HEK293 (cell line): ENCODE results near the gene CRISP2.

Experiments used
- CTCF ChIA-PET: fragments of 350-600 bp; formaldehyde crosslinking; extraction: SDS; loops from one replicate; lab custom pipeline; 2021; ENCODE audit warnings: antibody characterized with exemption; lab: Yijun Ruan, JAX
- POLR2A ChIA-PET: fragments of 300-600 bp; formaldehyde crosslinking; extraction: SDS; loops from one replicate; lab custom pipeline; 2020; ENCODE audit warnings: antibody characterized with exemption, inconsistent platforms; lab: Yijun Ruan, JAX
- H3K27ac ChIP-seq: fragments of 200-500 bp; sonication (Bioruptor generic); 2 replicates; pipeline ENCODE4 v1.5.1; 2014; ENCODE audit warnings: low read depth, low read length, control low read depth, inconsistent platforms; ENCODE audit errors: extremely low read depth
- H3K36me3 ChIP-seq, 2 experiments: fragments of 200-500 bp in 1 of 2; sonication (Bioruptor generic) in 1 of 2; 1 replicate in 1 of 2; 2 replicates in 1 of 2; pipeline ENCODE4 v1.5.1; 2014 to 2017; ENCODE audit warnings: inconsistent platforms in 2 of 2, low read length in 2 of 2; ENCODE audit not compliant: control insufficient read depth in 2 of 2, insufficient read depth in 1 of 2
- H3K4me1 ChIP-seq: fragments of 200-500 bp; sonication (Bioruptor generic); 2 replicates; pipeline ENCODE4 v1.5.1; 2014; ENCODE audit warnings: mild to moderate bottlenecking, low read length, inconsistent platforms; ENCODE audit not compliant: control insufficient read depth, insufficient read depth
- H3K4me3 ChIP-seq: 2 replicates; pipeline ENCODE4 v1.5.1; 2011; ENCODE audit warnings: low read depth, mild to moderate bottlenecking, control low read depth, low read length, moderate library complexity
- H3K9me3 ChIP-seq: fragments of 200-500 bp; sonication (Bioruptor generic); 2 replicates; pipeline ENCODE4 v1.5.1; 2014; ENCODE audit warnings: low read depth, low read length, inconsistent platforms; ENCODE audit not compliant: control insufficient read depth, insufficient read depth
- IKZF3 ChIP-seq: fragments of 450-650 bp; IDR thresholded peaks from 2 replicates; pipeline ENCODE4 v1.5.0; 2018; ENCODE audit warnings: missing biosample characterization, mild to moderate bottlenecking, missing genetic modification characterization, moderate library complexity
- MEIS1 ChIP-seq: sonication (generic); formaldehyde crosslinking; IDR thresholded peaks from 2 replicates; pipeline ENCODE4 v1.8.1; 2022; ENCODE audit warnings: missing genetic modification reagents, mild to moderate bottlenecking, borderline replicate concordance
- MYNN ChIP-seq: fragments of 450-650 bp; formaldehyde crosslinking; IDR thresholded peaks from 2 replicates; pipeline ENCODE4 v1.5.1; 2016; ENCODE audit warnings: missing biosample characterization, missing genetic modification characterization, borderline replicate concordance
- OSR2 ChIP-seq: fragments of 450-650 bp; formaldehyde crosslinking; IDR thresholded peaks from 2 replicates; pipeline ENCODE4 v1.5.1; 2016; ENCODE audit warnings: missing biosample characterization, missing genetic modification characterization
- SCRT2 ChIP-seq: fragments of 450-650 bp; formaldehyde crosslinking; IDR thresholded peaks from 2 replicates; pipeline ENCODE4 v1.5.1; 2016; ENCODE audit warnings: missing biosample characterization, missing genetic modification characterization
- SETDB1 ChIP-seq: IDR thresholded peaks from one replicate; pipeline ENCODE4 v1.6.1; 2017; ENCODE audit warnings: mild to moderate bottlenecking, low read length, moderate library complexity, mixed read lengths; ENCODE audit not compliant: insufficient read length
- SP7 ChIP-seq: fragments of 450-650 bp; formaldehyde crosslinking; IDR thresholded peaks from 2 replicates; pipeline ENCODE4 v1.5.1; 2016; ENCODE audit warnings: missing biosample characterization, missing genetic modification characterization
- TCF7L2 ChIP-seq: IDR thresholded peaks from 2 replicates; pipeline ENCODE4 v1.6.1; 2011; ENCODE audit warnings: low read depth, mild to moderate bottlenecking, inconsistent platforms, low read length, moderate library complexity, borderline replicate concordance
- YY1 ChIP-seq: fragments of 450-650 bp; formaldehyde crosslinking; IDR thresholded peaks from 2 replicates; pipeline ENCODE4 v1.5.1; 2018; ENCODE audit warnings: missing biosample characterization, missing genetic modification characterization
- ZBTB48 ChIP-seq: fragments of 450-650 bp; formaldehyde crosslinking; IDR thresholded peaks from 2 replicates; pipeline ENCODE4 v1.5.1; 2016; ENCODE audit warnings: missing biosample characterization, missing genetic modification characterization
- ZNF121 ChIP-seq: fragments of 450-650 bp; formaldehyde crosslinking; IDR thresholded peaks from 2 replicates; pipeline ENCODE4 v1.5.1; 2016; ENCODE audit warnings: missing biosample characterization, missing genetic modification characterization
- ZNF19 ChIP-seq: fragments of 450-650 bp; formaldehyde crosslinking; IDR thresholded peaks from 2 replicates; pipeline ENCODE4; 2016; ENCODE audit warnings: missing biosample characterization, missing genetic modification characterization, low read depth
- ZNF202 ChIP-seq: fragments of 450-650 bp; formaldehyde crosslinking; IDR thresholded peaks from 2 replicates; pipeline ENCODE4 v1.5.1; 2016; ENCODE audit warnings: missing biosample characterization, missing genetic modification characterization, borderline replicate concordance
- ZNF23 ChIP-seq: fragments of 450-650 bp; formaldehyde crosslinking; IDR thresholded peaks from 2 replicates; pipeline ENCODE4 v1.5.1; 2016; ENCODE audit warnings: missing biosample characterization, missing genetic modification characterization, borderline replicate concordance
- ZNF266 ChIP-seq: fragments of 450-650 bp; formaldehyde crosslinking; IDR thresholded peaks from 2 replicates; pipeline ENCODE4 v1.5.1; 2016; ENCODE audit warnings: missing biosample characterization, missing genetic modification characterization, low read depth
- ZNF311 ChIP-seq: fragments of 450-650 bp; formaldehyde crosslinking; IDR thresholded peaks from 2 replicates; pipeline ENCODE4 v1.5.1; 2017; ENCODE audit warnings: missing biosample characterization, missing genetic modification characterization, borderline replicate concordance
- ZNF335 ChIP-seq: fragments of 450-650 bp; formaldehyde crosslinking; conservative IDR thresholded peaks from 2 replicates; pipeline ENCODE4 v1.5.1; 2016; ENCODE audit warnings: missing biosample characterization, missing genetic modification characterization
- ZNF558 ChIP-seq: fragments of 450-650 bp; formaldehyde crosslinking; IDR thresholded peaks from 2 replicates; pipeline ENCODE4 v1.5.1; 2016; ENCODE audit warnings: missing biosample characterization, missing genetic modification characterization
- ZNF600 ChIP-seq: fragments of 450-650 bp; formaldehyde crosslinking; IDR thresholded peaks from 2 replicates; pipeline ENCODE4 v1.5.1; 2016; ENCODE audit warnings: missing biosample characterization, missing genetic modification characterization
- ZNF660 ChIP-seq: fragments of 450-650 bp; IDR thresholded peaks from 2 replicates; pipeline ENCODE4 v1.5.1; 2018; ENCODE audit warnings: missing biosample characterization, mild to moderate bottlenecking, missing genetic modification characterization
- ZNF707 ChIP-seq: fragments of 450-650 bp; formaldehyde crosslinking; IDR thresholded peaks from 2 replicates; pipeline ENCODE4 v1.5.1; 2016; ENCODE audit warnings: missing biosample characterization, missing genetic modification characterization
- ZNF768 ChIP-seq: fragments of 450-650 bp; formaldehyde crosslinking; IDR thresholded peaks from 2 replicates; pipeline ENCODE4 v1.5.1; 2018; ENCODE audit warnings: missing biosample characterization, mild to moderate bottlenecking, missing genetic modification characterization
- ZNF777 ChIP-seq: fragments of 450-650 bp; formaldehyde crosslinking; IDR thresholded peaks from 2 replicates; pipeline ENCODE4 v1.5.1; 2017; ENCODE audit warnings: missing biosample characterization, missing genetic modification characterization, borderline replicate concordance
- ZNF785 ChIP-seq: fragments of 450-650 bp; formaldehyde crosslinking; IDR thresholded peaks from 2 replicates; pipeline ENCODE4 v1.5.1; 2016; ENCODE audit warnings: missing biosample characterization, missing genetic modification characterization
- ZNF830 ChIP-seq: fragments of 450-650 bp; IDR thresholded peaks from 2 replicates; pipeline ENCODE4 v1.5.0; 2018; ENCODE audit warnings: missing biosample characterization, missing genetic modification characterization, low read depth, mild to moderate bottlenecking, moderate library complexity
- ZNF837 ChIP-seq: fragments of 450-650 bp; formaldehyde crosslinking; IDR thresholded peaks from 2 replicates; pipeline ENCODE4 v1.5.1; 2016; ENCODE audit warnings: missing biosample characterization, missing genetic modification characterization
- TF ChIP-seq, protein P1 (sequence below): fragments of 450-650 bp; formaldehyde crosslinking; IDR thresholded peaks from 2 replicates; pipeline ENCODE4 v1.5.1; 2016; ENCODE audit warnings: missing biosample characterization, missing genetic modification characterization, low read depth
- TF ChIP-seq, protein P2 (sequence below): fragments of 450-650 bp; formaldehyde crosslinking; IDR thresholded peaks from 2 replicates; pipeline ENCODE4 v1.5.1; 2016; ENCODE audit warnings: missing biosample characterization, missing genetic modification characterization

CRISP2 gene

DNA sequence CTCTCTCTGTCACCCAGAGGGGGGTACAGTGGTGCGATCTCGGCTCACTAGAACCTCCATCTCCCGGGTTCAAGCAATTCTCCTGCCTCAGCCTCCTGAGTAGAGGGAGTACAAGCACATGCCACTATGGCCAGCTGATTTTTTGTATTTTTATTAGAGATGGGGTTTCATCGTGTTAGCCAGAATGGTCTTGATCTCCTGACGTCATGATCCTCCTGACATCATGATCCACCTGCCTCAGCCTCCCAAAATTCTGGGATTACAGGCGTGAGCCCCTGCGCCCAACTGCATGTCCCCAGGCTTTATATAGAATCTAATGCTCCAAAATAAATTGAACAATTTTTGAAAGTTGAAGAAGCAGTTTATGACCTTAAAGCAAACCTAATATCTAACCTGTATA, 7.0 kb upstream of the CRISP2 start (continued):
- TF ChIP-seq, protein P1, sequence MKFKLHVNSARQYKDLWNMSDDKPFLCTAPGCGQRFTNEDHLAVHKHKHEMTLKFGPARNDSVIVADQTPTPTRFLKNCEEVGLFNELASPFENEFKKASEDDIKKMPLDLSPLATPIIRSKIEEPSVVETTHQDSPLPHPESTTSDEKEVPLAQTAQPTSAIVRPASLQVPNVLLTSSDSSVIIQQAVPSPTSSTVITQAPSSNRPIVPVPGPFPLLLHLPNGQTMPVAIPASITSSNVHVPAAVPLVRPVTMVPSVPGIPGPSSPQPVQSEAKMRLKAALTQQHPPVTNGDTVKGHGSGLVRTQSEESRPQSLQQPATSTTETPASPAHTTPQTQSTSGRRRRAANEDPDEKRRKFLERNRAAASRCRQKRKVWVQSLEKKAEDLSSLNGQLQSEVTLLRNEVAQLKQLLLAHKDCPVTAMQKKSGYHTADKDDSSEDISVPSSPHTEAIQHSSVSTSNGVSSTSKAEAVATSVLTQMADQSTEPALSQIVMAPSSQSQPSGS (tag by site-specific recombination) = no peak
- no peak for TF ChIP-seq OSR2 (tag by site-specific recombination)
- no peak for TF ChIP-seq SP7 (tag by site-specific recombination)

DNA sequence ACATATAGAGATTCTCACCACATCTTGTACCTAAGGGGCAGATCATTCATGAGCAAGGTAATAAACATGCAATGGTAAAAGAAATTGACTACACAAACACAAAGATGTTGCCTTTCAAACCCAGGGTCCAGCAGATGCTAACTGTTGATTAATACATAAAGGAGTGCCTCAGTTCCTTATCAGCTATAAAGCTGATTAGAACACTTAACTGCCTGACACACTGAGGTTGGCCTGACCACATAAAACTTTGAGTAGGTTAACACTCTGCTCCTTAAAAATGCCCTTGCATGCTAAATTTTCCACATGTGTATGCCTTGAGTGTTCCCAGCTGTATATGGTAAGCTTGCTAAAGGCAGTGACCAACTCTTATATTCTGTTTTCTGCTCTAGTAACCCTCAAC, 14.9 kb downstream of the CRISP2 start:
- Histone ChIP-seq H3K9me3 (no peaks in the 10 kb centered on the region), H3K27ac (no peak overlapping the region), H3K36me3 (no peaks in the 10 kb centered on the region), H3K4me3 (no peak overlapping the region)
- CTCF ChIA-PET = no interaction called here
- POLR2A ChIA-PET = no interaction called here
- no peak for TF ChIP-seq ZNF707
- TF ChIP-seq ZNF660 = no peak
- no peak for TF ChIP-seq ZNF202 (tag by site-specific recombination)
- TF ChIP-seq, protein P2, sequence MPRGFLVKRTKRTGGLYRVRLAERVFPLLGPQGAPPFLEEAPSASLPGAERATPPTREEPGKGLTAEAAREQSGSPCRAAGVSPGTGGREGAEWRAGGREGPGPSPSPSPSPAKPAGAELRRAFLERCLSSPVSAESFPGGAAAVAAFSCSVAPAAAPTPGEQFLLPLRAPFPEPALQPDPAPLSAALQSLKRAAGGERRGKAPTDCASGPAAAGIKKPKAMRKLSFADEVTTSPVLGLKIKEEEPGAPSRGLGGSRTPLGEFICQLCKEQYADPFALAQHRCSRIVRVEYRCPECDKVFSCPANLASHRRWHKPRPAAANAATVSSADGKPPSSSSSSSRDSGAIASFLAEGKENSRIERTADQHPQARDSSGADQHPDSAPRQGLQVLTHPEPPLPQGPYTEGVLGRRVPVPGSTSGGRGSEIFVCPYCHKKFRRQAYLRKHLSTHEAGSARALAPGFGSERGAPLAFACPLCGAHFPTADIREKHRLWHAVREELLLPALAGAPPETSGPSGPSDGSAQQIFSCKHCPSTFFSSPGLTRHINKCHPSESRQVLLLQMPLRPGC (tag by site-specific recombination) = no peak
- TF ChIP-seq MYNN (tag by site-specific recombination) = no peak
- no peak for TF ChIP-seq ZNF785
- no peak for TF ChIP-seq ZNF19 (tag by site-specific recombination)
- TF ChIP-seq, all 188 proteins: peak for 0
- H3K4me1 ChIP-seq = no peaks in the 10 kb centered on the region

DNA sequence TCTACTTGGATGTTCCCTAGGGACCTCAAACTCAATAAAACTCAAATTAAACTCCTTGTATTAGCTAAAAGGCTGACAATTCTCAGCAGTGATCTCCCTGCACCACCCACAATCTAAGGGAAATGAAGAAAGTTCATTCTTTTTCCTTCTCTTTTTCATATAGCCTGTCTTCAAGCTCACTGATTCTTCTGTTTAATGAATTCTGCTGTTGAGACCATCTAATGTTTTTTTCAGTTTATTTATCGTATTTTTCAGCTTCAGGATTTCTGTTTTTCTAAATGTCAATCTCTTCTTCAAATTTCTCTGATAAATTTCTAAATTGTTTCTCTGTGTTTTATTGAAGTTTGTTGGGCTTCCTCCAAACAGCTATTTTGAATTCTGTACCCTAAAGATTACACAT, 19.8 kb downstream of the CRISP2 start:
- H3K27ac ChIP-seq = no peak overlapping the region
- H3K4me1 ChIP-seq = no peaks in the 10 kb centered on the region
- CTCF ChIA-PET = no interaction called here
- peak; percentile 40 for TF ChIP-seq SETDB1
- no peak for TF ChIP-seq TCF7L2
- TF ChIP-seq, all 188 proteins: peak for 1
- Histone ChIP-seq H3K9me3 (no peaks in the 10 kb centered on the region), H3K36me3 (no peaks in the 10 kb centered on the region), H3K4me3 (no peak overlapping the region)
- POLR2A ChIA-PET = no interaction called here

DNA sequence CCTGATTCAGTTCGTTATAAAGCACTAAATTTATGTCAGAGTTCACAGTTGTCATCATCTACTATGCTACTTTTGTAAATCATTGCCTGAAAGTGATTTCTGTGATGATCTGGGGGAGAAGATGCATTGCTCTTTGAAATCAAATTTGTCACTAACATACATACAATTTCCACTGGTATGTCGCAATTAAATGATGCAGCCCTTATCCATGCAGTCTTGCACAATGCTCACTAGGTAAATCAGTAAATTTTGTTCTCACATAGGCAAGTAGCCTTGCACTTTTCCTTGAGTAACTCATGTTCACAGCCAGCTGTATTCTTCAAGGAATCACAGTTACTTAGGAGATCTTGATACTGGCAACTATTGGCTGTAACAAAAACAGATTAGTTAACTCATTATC, 20.8 kb downstream of the CRISP2 start:
- no peaks in the 10 kb centered on the region for H3K9me3 ChIP-seq
- POLR2A ChIA-PET = no interaction called here
- TF ChIP-seq ZNF121 (no peak), ZNF600 (tag by site-specific recombination) (no peak), ZNF785 (no peak), IKZF3 (tag by site-specific recombination) (no peak), ZNF777 (tag by site-specific recombination) (no peak), ZNF837 (tag by site-specific recombination) (no peak), ZNF830 (tag by site-specific recombination) (no peak), YY1 (tag by site-specific recombination) (no peak), MEIS1 (CRISPR knock-in tag) (no peak), ZNF23 (tag by site-specific recombination) (no peak), ZBTB48 (tag by site-specific recombination) (no peak), SCRT2 (no peak), ZNF768 (tag by site-specific recombination) (no peak), ZNF335 (tag by site-specific recombination) (no peak), ZNF266 (tag by site-specific recombination) (no peak), ZNF558 (tag by site-specific recombination) (no peak), ZNF311 (tag by site-specific recombination) (no peak)
- H3K4me1 ChIP-seq = no peaks in the 10 kb centered on the region
- no peak overlapping the region for H3K4me3 ChIP-seq
- CTCF ChIA-PET = no interaction called here
- no peak overlapping the region for H3K27ac ChIP-seq
- no peaks in the 10 kb centered on the region for H3K36me3 ChIP-seq
